ENCODE measurements around the gene ODC1.
A peak's percentile ranks its signal among the peaks of the same experiment; 100 is the strongest.

The ODC1 gene

DNA sequence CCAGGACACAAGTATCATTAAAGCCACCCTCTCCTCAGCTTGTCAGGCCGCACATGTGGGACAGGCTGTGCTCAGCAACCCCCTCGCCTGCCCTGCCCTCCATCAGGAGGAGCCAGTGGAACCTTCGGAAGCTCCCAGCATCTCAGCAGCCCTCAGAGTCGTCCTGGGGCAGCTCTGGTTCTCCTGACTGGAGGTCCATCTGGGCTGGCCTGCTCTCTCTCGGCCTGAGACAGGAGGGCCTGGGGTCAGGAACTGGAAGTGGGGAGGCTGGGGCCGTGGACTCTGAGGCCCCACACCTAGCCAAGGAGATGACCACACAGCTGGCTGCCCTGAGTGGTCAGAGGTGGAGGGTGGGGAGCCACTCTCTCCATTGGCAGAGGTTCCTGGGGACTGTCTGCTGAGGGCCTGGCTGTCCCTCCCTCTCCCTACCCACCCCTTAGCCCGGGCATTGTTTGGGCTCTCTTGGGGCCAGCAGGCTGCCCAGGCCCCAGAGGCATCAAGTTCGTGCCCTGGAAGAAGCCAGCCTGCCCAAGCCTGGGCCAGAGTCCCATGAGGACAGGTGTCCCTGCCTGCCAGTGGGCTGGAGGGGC is 23.1 kb downstream of the ODC1 start (continued):
- TF ChIP-seq, protein P1, sequence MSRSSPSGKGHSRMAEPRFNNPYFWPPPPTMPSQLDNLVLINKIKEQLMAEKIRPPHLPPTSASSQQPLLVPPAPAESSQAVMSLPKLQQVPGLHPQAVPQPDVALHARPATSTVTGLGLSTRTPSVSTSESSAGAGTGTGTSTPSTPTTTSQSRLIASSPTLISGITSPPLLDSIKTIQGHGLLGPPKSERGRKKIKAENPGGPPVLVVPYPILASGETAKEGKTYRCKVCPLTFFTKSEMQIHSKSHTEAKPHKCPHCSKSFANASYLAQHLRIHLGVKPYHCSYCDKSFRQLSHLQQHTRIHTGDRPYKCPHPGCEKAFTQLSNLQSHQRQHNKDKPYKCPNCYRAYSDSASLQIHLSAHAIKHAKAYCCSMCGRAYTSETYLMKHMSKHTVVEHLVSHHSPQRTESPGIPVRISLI (tag by site-specific recombination; IDR thresholded peaks at IDR 0.05): no peak
- TF ChIP-seq, protein P2, sequence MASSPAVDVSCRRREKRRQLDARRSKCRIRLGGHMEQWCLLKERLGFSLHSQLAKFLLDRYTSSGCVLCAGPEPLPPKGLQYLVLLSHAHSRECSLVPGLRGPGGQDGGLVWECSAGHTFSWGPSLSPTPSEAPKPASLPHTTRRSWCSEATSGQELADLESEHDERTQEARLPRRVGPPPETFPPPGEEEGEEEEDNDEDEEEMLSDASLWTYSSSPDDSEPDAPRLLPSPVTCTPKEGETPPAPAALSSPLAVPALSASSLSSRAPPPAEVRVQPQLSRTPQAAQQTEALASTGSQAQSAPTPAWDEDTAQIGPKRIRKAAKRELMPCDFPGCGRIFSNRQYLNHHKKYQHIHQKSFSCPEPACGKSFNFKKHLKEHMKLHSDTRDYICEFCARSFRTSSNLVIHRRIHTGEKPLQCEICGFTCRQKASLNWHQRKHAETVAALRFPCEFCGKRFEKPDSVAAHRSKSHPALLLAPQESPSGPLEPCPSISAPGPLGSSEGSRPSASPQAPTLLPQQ (tag by site-specific recombination; IDR thresholded peaks at IDR 0.05): no peak
- no peak for TF ChIP-seq HOXD13 (CRISPR knock-in tag; IDR thresholded peaks at IDR 0.05; ENCODE audit: borderline replicate concordance)

DNA sequence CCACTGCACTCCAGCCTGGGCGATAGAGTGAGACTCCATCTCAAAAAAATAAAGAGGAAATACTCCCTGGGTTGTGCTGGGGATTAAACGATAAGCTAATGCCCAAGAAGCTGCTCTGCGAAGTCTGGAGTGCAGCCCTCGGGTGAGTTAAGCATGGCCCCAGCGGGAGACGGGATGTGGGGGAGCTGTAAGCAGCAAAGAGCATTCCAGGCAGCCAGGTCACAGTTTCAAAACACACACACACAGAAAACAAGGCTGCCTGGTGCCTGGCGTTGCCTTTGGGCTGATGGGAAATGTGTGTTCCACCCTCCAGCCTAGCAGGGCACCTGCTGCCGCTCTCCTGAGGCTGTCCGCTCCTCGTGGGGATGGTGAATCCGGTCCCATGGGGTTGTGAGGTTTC is 24.1 kb downstream of the ODC1 start:
- POLR2A ChIA-PET: no interaction called here
- H3K9me3 ChIP-seq (ENCODE audit: control insufficient read depth, insufficient read depth, low read depth, low read length): no peaks in the 10 kb centered on the region
- no peaks in the 10 kb centered on the region for H3K4me1 ChIP-seq (ENCODE audit: control insufficient read depth, insufficient read depth, low read length)
- CTCF ChIA-PET: interaction anchor here (0.7 to 2.2 kb wide), 3 partner anchors 11 to 1028 kb away, joined by 3 to 13 read pairs (median 4); no protein-coding TSS in a partner anchor
- TF ChIP-seq SP7 (tag by site-specific recombination; IDR thresholded peaks at IDR 0.05) (no peak), ZIC2 (tag by site-specific recombination; IDR thresholded peaks at IDR 0.05) (peak; percentile 63), ZNF24 (tag by site-specific recombination; IDR thresholded peaks at IDR 0.05) (no peak), ZNF433 (tag by site-specific recombination; IDR thresholded peaks at IDR 0.05; ENCODE audit: low read depth) (no peak)
- no peak overlapping the region for H3K4me3 ChIP-seq (ENCODE audit: low read depth, low read length)
- peaks cover 0 to 4% of the 10 kb centered on the region in 2 experiments; a peak in 2 of 3 replicates for H3K36me3 ChIP-seq (ENCODE audit: control insufficient read depth in 2 of 2, insufficient read depth in 1 of 2, low read length in 2 of 2)
- no peak overlapping the region for H3K27ac ChIP-seq (ENCODE audit: extremely low read depth, low read depth, low read length)

GRCh38 chr2:10423400-10423774 is 24.7 kb downstream of the ODC1 start:
- peaks cover 0 to 4% of the 10 kb centered on the region in 2 experiments; a peak in 2 of 3 replicates for H3K36me3 ChIP-seq (ENCODE audit: control insufficient read depth in 2 of 2, insufficient read depth in 1 of 2, low read length in 2 of 2)

GRCh38 chr2:10422732-10423399 is 25.3 kb downstream of the ODC1 start:
- H3K4me3 ChIP-seq (ENCODE audit: low read depth, low read length): no peak overlapping the region
- H3K27ac ChIP-seq (ENCODE audit: extremely low read depth, low read depth, low read length): no peak overlapping the region
- ChIA-PET POLR2A (no interaction called here), CTCF (interaction anchor here (2.2 kb wide), 1 partner anchor 14 kb away, joined by 13 read pairs; no protein-coding TSS in a partner anchor)
- peaks cover 0 to 4% of the 10 kb centered on the region in 2 experiments; a peak in 2 of 3 replicates for H3K36me3 ChIP-seq (ENCODE audit: control insufficient read depth in 2 of 2, insufficient read depth in 1 of 2, low read length in 2 of 2)
- no peaks in the 10 kb centered on the region for H3K4me1 ChIP-seq (ENCODE audit: control insufficient read depth, insufficient read depth, low read length)
- H3K9me3 ChIP-seq (ENCODE audit: control insufficient read depth, insufficient read depth, low read depth, low read length): no peaks in the 10 kb centered on the region
- TF ChIP-seq SETDB1 (IDR thresholded peaks at IDR 0.05; ENCODE audit: insufficient read length, low read length): no peak
- TF ChIP-seq ZSCAN16 (tag by site-specific recombination; IDR thresholded peaks at IDR 0.05): no peak
- TF ChIP-seq ZNF16 (tag by site-specific recombination; IDR thresholded peaks at IDR 0.05; ENCODE audit: low read depth): no peak
- TF ChIP-seq ZNF426 (tag by site-specific recombination; IDR thresholded peaks at IDR 0.05): no peak
- no peak for TF ChIP-seq SCRT2 (tag by site-specific recombination; IDR thresholded peaks at IDR 0.05)
- TF ChIP-seq ZNF664 (tag by site-specific recombination; IDR thresholded peaks at IDR 0.05): no peak
- TF ChIP-seq ZSCAN30 (tag by site-specific recombination; IDR thresholded peaks at IDR 0.05): no peak
- TF ChIP-seq ZNF585B (tag by site-specific recombination; IDR thresholded peaks at IDR 0.05): no peak
- no peak for TF ChIP-seq KLF9 (tag by site-specific recombination; IDR thresholded peaks at IDR 0.05; ENCODE audit: low read depth)
- TF ChIP-seq REPIN1 (tag by site-specific recombination; IDR thresholded peaks at IDR 0.05; ENCODE audit: low read depth): no peak
- TF ChIP-seq ZNF843 (tag by site-specific recombination; IDR thresholded peaks at IDR 0.05): no peak
- TF ChIP-seq ZXDB (tag by site-specific recombination; IDR thresholded peaks at IDR 0.05): no peak
- TF ChIP-seq GLIS1 (tag by site-specific recombination; IDR thresholded peaks at IDR 0.05): no peak
- TF ChIP-seq ZNF621 (tag by site-specific recombination; IDR thresholded peaks at IDR 0.05): no peak

More at GRCh38 chr2:10423400-10423774, 24.7 kb downstream of the ODC1 start:
- TF ChIP-seq ZNF140 (tag by site-specific recombination; IDR thresholded peaks at IDR 0.05) (no peak), ZNF169 (tag by site-specific recombination; IDR thresholded peaks at IDR 0.05) (no peak), TCF7L2 (IDR thresholded peaks at IDR 0.05; ENCODE audit: borderline replicate concordance, low read depth, low read length) (no peak)
- TF ChIP-seq, protein P3, sequence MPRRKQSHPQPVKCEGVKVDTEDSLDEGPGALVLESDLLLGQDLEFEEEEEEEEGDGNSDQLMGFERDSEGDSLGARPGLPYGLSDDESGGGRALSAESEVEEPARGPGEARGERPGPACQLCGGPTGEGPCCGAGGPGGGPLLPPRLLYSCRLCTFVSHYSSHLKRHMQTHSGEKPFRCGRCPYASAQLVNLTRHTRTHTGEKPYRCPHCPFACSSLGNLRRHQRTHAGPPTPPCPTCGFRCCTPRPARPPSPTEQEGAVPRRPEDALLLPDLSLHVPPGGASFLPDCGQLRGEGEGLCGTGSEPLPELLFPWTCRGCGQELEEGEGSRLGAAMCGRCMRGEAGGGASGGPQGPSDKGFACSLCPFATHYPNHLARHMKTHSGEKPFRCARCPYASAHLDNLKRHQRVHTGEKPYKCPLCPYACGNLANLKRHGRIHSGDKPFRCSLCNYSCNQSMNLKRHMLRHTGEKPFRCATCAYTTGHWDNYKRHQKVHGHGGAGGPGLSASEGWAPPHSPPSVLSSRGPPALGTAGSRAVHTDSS (tag by site-specific recombination; IDR thresholded peaks at IDR 0.05): no peak
- Histone ChIP-seq H3K9me3 (ENCODE audit: control insufficient read depth, insufficient read depth, low read depth, low read length) (no peaks in the 10 kb centered on the region), H3K4me3 (ENCODE audit: low read depth, low read length) (no peak overlapping the region), H3K4me1 (ENCODE audit: control insufficient read depth, insufficient read depth, low read length) (no peaks in the 10 kb centered on the region), H3K27ac (ENCODE audit: extremely low read depth, low read depth, low read length) (no peak overlapping the region)
- CTCF ChIA-PET: interaction anchor here (1.5 to 2.2 kb wide), 2 partner anchors 11 to 15 kb away, joined by 4 to 13 read pairs; no protein-coding TSS in a partner anchor
- POLR2A ChIA-PET: no interaction called here
